ENCODE measurements around the gene APBB1IP.

Gene APBB1IP

GRCh38 chr10:26441491-26442214 lies 3.5 kb downstream of the APBB1IP start:
- no peak overlapping the region for H3K4me3 ChIP-seq (ENCODE audit: low read depth, low read length)
- DNase-seq (ENCODE audit: low read depth) = no peak
- no peak for TF ChIP-seq CTCF (IDR thresholded peaks at IDR 0.05; ENCODE audit: control insufficient read depth, extremely low read depth, insufficient read depth)

GRCh38 chr10:26445411-26446031 lies 7.4 kb downstream of the APBB1IP start:
- DNase-seq (ENCODE audit: low read depth) = no peak
- no peak overlapping the region for H3K4me3 ChIP-seq (ENCODE audit: low read depth, low read length)
- no peak for TF ChIP-seq CTCF (IDR thresholded peaks at IDR 0.05; ENCODE audit: control insufficient read depth, extremely low read depth, insufficient read depth)

GRCh38 chr10:26446258-26446657 lies 8.1 kb downstream of the APBB1IP start:
- DNase-seq (ENCODE audit: low read depth) = no peak
- no peak overlapping the region for H3K4me3 ChIP-seq (ENCODE audit: low read depth, low read length)
- TF ChIP-seq CTCF (IDR thresholded peaks at IDR 0.05; ENCODE audit: control insufficient read depth, extremely low read depth, insufficient read depth) = no peak

GRCh38 chr10:26448292-26448691 lies 10.2 kb downstream of the APBB1IP start:
- no peak overlapping the region for H3K4me3 ChIP-seq (ENCODE audit: low read depth, low read length)
- DNase-seq (ENCODE audit: low read depth) = no peak
- TF ChIP-seq CTCF (IDR thresholded peaks at IDR 0.05; ENCODE audit: control insufficient read depth, extremely low read depth, insufficient read depth) = no peak

- DNase-seq (ENCODE audit: low read depth) = no peak
- no peak overlapping the region for H3K4me3 ChIP-seq (ENCODE audit: low read depth, low read length)
- no peak for TF ChIP-seq CTCF (IDR thresholded peaks at IDR 0.05; ENCODE audit: control insufficient read depth, extremely low read depth, insufficient read depth)
These were observed 10.7 kb downstream of the APBB1IP start for GRCh38 chr10:26448706-26449435.

- no peak for TF ChIP-seq CTCF (IDR thresholded peaks at IDR 0.05; ENCODE audit: control insufficient read depth, extremely low read depth, insufficient read depth)
- no peak for DNase-seq (ENCODE audit: low read depth)
- H3K4me3 ChIP-seq (ENCODE audit: low read depth, low read length) = no peak overlapping the region
These were observed 11.6 kb downstream of the APBB1IP start for GRCh38 chr10:26449726-26450125.

Data from LNCaP clone FGC (cell line).